ENCODE results near the gene ARSB.

Gene ARSB

GRCh38 chr5:79011869-79012268 lies 26.8 kb upstream of the ARSB start:
- H3K4me1 ChIP-seq (ENCODE audit: insufficient read depth, low read length, severe bottlenecking), result no peaks in the 10 kb centered on the region
- H2AFZ ChIP-seq (ENCODE audit: low read length), result no peak overlapping the region
- H4K20me1 ChIP-seq (ENCODE audit: insufficient read depth, low read length), result no peaks in the 10 kb centered on the region
- H3K27ac ChIP-seq (ENCODE audit: low read depth, low read length, poor library complexity, severe bottlenecking), result no peak overlapping the region
- no peaks in the 10 kb centered on the region for H3F3A ChIP-seq (ENCODE audit: insufficient read depth, low read length)
- no peaks in the 10 kb centered on the region for H3K79me2 ChIP-seq (ENCODE audit: insufficient read depth, low read length)
- no peaks in the 10 kb centered on the region for H3K9me3 ChIP-seq (ENCODE audit: low read length)
- H3K9me2 ChIP-seq (ENCODE audit: low read depth, low read length), result no peaks in the 10 kb centered on the region
- TF ChIP-seq CTCF (IDR thresholded peaks at IDR 0.05; ENCODE audit: low read length) (no peak), EZH2 (IDR thresholded peaks at IDR 0.05; ENCODE audit: borderline replicate concordance, low read length) (no peak)
- H3K9ac ChIP-seq (ENCODE audit: low read length), result no peak overlapping the region
- H3K27me3 ChIP-seq (ENCODE audit: insufficient read depth, low read length), result 0 out of 2 replicates have a peak, but pooled peaks cover 5% of the 10 kb centered on the region
- no peak overlapping the region for H3K4me3 ChIP-seq (ENCODE audit: low read depth, low read length, poor library complexity, severe bottlenecking)
- no peaks in the 10 kb centered on the region for H3K36me3 ChIP-seq (ENCODE audit: insufficient read depth, low read length)
- H3K4me2 ChIP-seq (ENCODE audit: low read length), result no peak overlapping the region

GRCh38 chr5:79011219-79011836 lies 26.2 kb upstream of the ARSB start:
- no peak overlapping the region for H2AFZ ChIP-seq (ENCODE audit: low read length)
- H3K27ac ChIP-seq (ENCODE audit: low read depth, low read length, poor library complexity, severe bottlenecking), result no peak overlapping the region
- H4K20me1 ChIP-seq (ENCODE audit: insufficient read depth, low read length), result no peaks in the 10 kb centered on the region
- H3K9me2 ChIP-seq (ENCODE audit: low read depth, low read length), result no peaks in the 10 kb centered on the region
- H3K4me1 ChIP-seq (ENCODE audit: insufficient read depth, low read length, severe bottlenecking), result no peaks in the 10 kb centered on the region
- H3K4me3 ChIP-seq (ENCODE audit: low read depth, low read length, poor library complexity, severe bottlenecking), result no peak overlapping the region
- no peak overlapping the region for H3K4me2 ChIP-seq (ENCODE audit: low read length)
- no peaks in the 10 kb centered on the region for H3F3A ChIP-seq (ENCODE audit: insufficient read depth, low read length)
- H3K79me2 ChIP-seq (ENCODE audit: insufficient read depth, low read length), result no peaks in the 10 kb centered on the region
- no peak overlapping the region for H3K9ac ChIP-seq (ENCODE audit: low read length)
- no peaks in the 10 kb centered on the region for H3K36me3 ChIP-seq (ENCODE audit: insufficient read depth, low read length)
- TF ChIP-seq EZH2 (IDR thresholded peaks at IDR 0.05; ENCODE audit: borderline replicate concordance, low read length) (no peak), CTCF (IDR thresholded peaks at IDR 0.05; ENCODE audit: low read length) (no peak)
- no peaks in the 10 kb centered on the region for H3K9me3 ChIP-seq (ENCODE audit: low read length)
- 0 out of 2 replicates have a peak, but pooled peaks cover 5% of the 10 kb centered on the region for H3K27me3 ChIP-seq (ENCODE audit: insufficient read depth, low read length)

GRCh38 chr5:79008362-79008761 lies 23.3 kb upstream of the ARSB start:
- Histone ChIP-seq H3K4me1 (ENCODE audit: insufficient read depth, low read length, severe bottlenecking) (no peaks in the 10 kb centered on the region), H3K4me3 (ENCODE audit: low read depth, low read length, poor library complexity, severe bottlenecking) (no peak overlapping the region), H3K9ac (ENCODE audit: low read length) (no peak overlapping the region), H3K79me2 (ENCODE audit: insufficient read depth, low read length) (no peaks in the 10 kb centered on the region), H3F3A (ENCODE audit: insufficient read depth, low read length) (no peaks in the 10 kb centered on the region), H2AFZ (ENCODE audit: low read length) (no peak overlapping the region), H3K9me2 (ENCODE audit: low read depth, low read length) (no peaks in the 10 kb centered on the region), H3K36me3 (ENCODE audit: insufficient read depth, low read length) (no peaks in the 10 kb centered on the region), H3K9me3 (ENCODE audit: low read length) (no peaks in the 10 kb centered on the region), H4K20me1 (ENCODE audit: insufficient read depth, low read length) (no peaks in the 10 kb centered on the region), H3K27ac (ENCODE audit: low read depth, low read length, poor library complexity, severe bottlenecking) (no peak overlapping the region), H3K27me3 (ENCODE audit: insufficient read depth, low read length) (no peaks in the 10 kb centered on the region), H3K4me2 (ENCODE audit: low read length) (no peak overlapping the region)
- TF ChIP-seq CTCF (IDR thresholded peaks at IDR 0.05; ENCODE audit: low read length) (no peak), EZH2 (IDR thresholded peaks at IDR 0.05; ENCODE audit: borderline replicate concordance, low read length) (no peak)

Measured in OCI-LY1 (cell line).